B cell (primary cell): Measurements from ENCODE around the gene SRD5A1. TPM values are rescaled to one million over a fixed set of nuclear protein-coding genes. Genes with fewer than 3 reads are reported as not detected.

ENCODE experiments used
- ATAC-seq: fragments of 200-7000 bp; cut with Tn5 transposase; one replicate; pipeline ENCODE4 v1.10.0; 2021; ENCODE audit warnings: low read depth, mild to moderate bottlenecking, moderate number of reproducible peaks, moderate library complexity
- CTCF ChIA-PET: fragments of 350-600 bp; sonication (Branson Sonifier 250); formaldehyde crosslinking; loops from one replicate; lab custom pipeline; 2021; ENCODE audit warnings: antibody characterized with exemption, inconsistent platforms; lab: Charles Lee
- POLR2A ChIA-PET: fragments of 350-600 bp; sonication (Branson Sonifier 250); formaldehyde crosslinking; loops from one replicate; lab custom pipeline; 2021; ENCODE audit warnings: antibody characterized with exemption; lab: Charles Lee
- DNase-seq: peaks from one replicate; pipeline ENCODE4 v3.0.0; 2013
- H2AFZ ChIP-seq: 2 replicates; pipeline ENCODE4 v1.6.1; 2012; ENCODE audit warnings: mild to moderate bottlenecking, low read depth, low read length; ENCODE audit not compliant: insufficient read depth, poor library complexity, severe bottlenecking
- H3K27ac ChIP-seq, 2 donors: 1 replicate in 1 of 2; 2 replicates in 1 of 2; pipeline ENCODE4 v1.5.1; 2012 to 2013; ENCODE audit warnings: low read length in 2 of 2, mild to moderate bottlenecking in 2 of 2, moderate library complexity in 1 of 2
- H3K27me3 ChIP-seq, 4 experiments: fragments of 200-600 bp in 1 of 4; sonication (generic) in 1 of 4; replicated peaks in 1 of 4; 1 replicate in 2 of 4; 2 replicates in 2 of 4; pipeline versions ENCODE4 v1.6.1 to v1.7.0; 2013 to 2016; ENCODE audit warnings: low read length in 3 of 4, mild to moderate bottlenecking in 2 of 4, mixed read lengths in 1 of 4, moderate library complexity in 1 of 4; ENCODE audit not compliant: insufficient read depth in 4 of 4, control insufficient read depth in 3 of 4; ENCODE audit errors: control extremely low read depth in 1 of 4
- H3K36me3 ChIP-seq, 2 experiments: replicated peaks in 1 of 2; 1 replicate in 1 of 2; 2 replicates in 1 of 2; pipeline versions ENCODE4 v1.6.1 to v1.7.1; 2013; ENCODE audit warnings: low read length in 1 of 2; ENCODE audit not compliant: insufficient read depth in 2 of 2, control insufficient read depth in 1 of 2; ENCODE audit errors: control extremely low read depth in 1 of 2, extremely low read depth in 1 of 2
- H3K4me1 ChIP-seq, 2 donors: fragments of 200-600 bp in 1 of 2; sonication (generic) in 1 of 2; 1 replicate in 1 of 2; 2 replicates in 1 of 2; pipeline versions ENCODE4 v1.5.1 to v1.6.1; 2013 to 2017; ENCODE audit warnings: low read length in 2 of 2; ENCODE audit not compliant: control insufficient read depth in 2 of 2, insufficient read depth in 2 of 2
- H3K4me2 ChIP-seq: replicated peaks from 2 replicates; pipeline ENCODE3; 2012; ENCODE audit warnings: mild to moderate bottlenecking, low read depth, low read length; ENCODE audit not compliant: poor library complexity, severe bottlenecking
- H3K4me3 ChIP-seq, 5 experiments: fragments of 200-600 bp in 1 of 5; sonication (generic) in 1 of 5; 1 replicate in 3 of 5; 2 replicates in 2 of 5; pipeline versions ENCODE4 v1.5.1 to v1.7.0; 2011 to 2016; ENCODE audit warnings: low read length in 4 of 5, mild to moderate bottlenecking in 4 of 5, low read depth in 2 of 5, control low read depth in 1 of 5, moderate library complexity in 1 of 5; ENCODE audit not compliant: insufficient read depth in 1 of 5; ENCODE audit errors: control extremely low read depth in 1 of 5, extremely low read depth in 1 of 5
- H3K79me2 ChIP-seq: fragments of 200-600 bp; sonication (generic); one replicate; pipeline ENCODE4 v1.6.0; 2016; ENCODE audit warnings: low read length; ENCODE audit not compliant: control insufficient read depth, insufficient read depth
- H3K9ac ChIP-seq: fragments of 200-600 bp; sonication (generic); 2 replicates; pipeline ENCODE4 v1.6.1; 2017; ENCODE audit warnings: mild to moderate bottlenecking, low read length, moderate library complexity
- H3K9me3 ChIP-seq, 3 donors: one replicate each; pipeline versions ENCODE4 v1.6.1 to v1.7.1; 2013; ENCODE audit warnings: low read length in 2 of 3; ENCODE audit not compliant: control insufficient read depth in 2 of 3, insufficient read depth in 1 of 3; ENCODE audit errors: control extremely low read depth in 1 of 3
- H4K20me1 ChIP-seq: 2 replicates; pipeline ENCODE4 v1.6.0; 2012; ENCODE audit warnings: mild to moderate bottlenecking, low read length; ENCODE audit not compliant: insufficient read depth, control insufficient read depth, poor library complexity, severe bottlenecking
- H3K27ac Mint-ChIP-seq: one replicate; pipeline ENCODE4 v1.8.0; 2021; ENCODE audit warnings: mixed read lengths
- H3K27me3 Mint-ChIP-seq: one replicate; pipeline ENCODE4 v1.8.0; 2021; ENCODE audit warnings: mixed read lengths
- H3K4me1 Mint-ChIP-seq: one replicate; pipeline ENCODE4 v1.8.0; 2021; ENCODE audit warnings: mixed read lengths
- H3K4me3 Mint-ChIP-seq: one replicate; pipeline ENCODE4 v1.8.0; 2021; ENCODE audit warnings: mixed read lengths
- H3K9me3 Mint-ChIP-seq: one replicate; pipeline ENCODE4 v1.8.0; 2022; ENCODE audit warnings: mixed read lengths; ENCODE audit not compliant: insufficient read depth
- EZH2 ChIP-seq: IDR thresholded peaks from 2 replicates; pipeline ENCODE4 v1.6.1; 2012; ENCODE audit warnings: borderline replicate concordance, low read depth, mild to moderate bottlenecking, moderate library complexity, low read length; ENCODE audit not compliant: insufficient read depth, poor library complexity, severe bottlenecking
- WGBS: methylation state at CpG from one replicate; pipeline ENCODE4 v1.1.5; 2013; ENCODE audit warnings: missing lambda C conversion rate; ENCODE audit not compliant: insufficient coverage; 5-methylcytosine and 5-hydroxymethylcytosine counted together
- intact Hi-C: fragments of 100-400 bp; cut with micrococcal nuclease; formaldehyde crosslinking; loops from one replicate; pipeline ENCODE4 v1.10.0; 2022
- polyA plus RNA-seq: library from polyadenylated mRNA; depleted of rRNA; stranded (reverse); fragments of >200 nt; gene quantifications from 2 replicates; pipeline ENCODE4 v1.2.3, GENCODE V29; 2012
- total RNA-seq, 2 donors: library from RNA; stranded (reverse); fragments of 120-200 nt in 1 of 2; gene quantifications; 1 replicate in 1 of 2; 2 replicates in 1 of 2; pipeline versions ENCODE4 v1.2.3 to v1.2.4, GENCODE V29; 2013 to 2022
- TF ChIP-seq, protein P1 (sequence below): fragments of 200-600 bp; IDR thresholded peaks from one replicate; pipeline ENCODE4 v1.8.0; 2022; ENCODE audit warnings: antibody characterized with exemption, mild to moderate bottlenecking

Gene SRD5A1
- total and polyA plus RNA-seq, 2 donors (not counting 1 experiment from before 2014, with no cell fraction given), result 17.2 to 29.2 TPM

DNA sequence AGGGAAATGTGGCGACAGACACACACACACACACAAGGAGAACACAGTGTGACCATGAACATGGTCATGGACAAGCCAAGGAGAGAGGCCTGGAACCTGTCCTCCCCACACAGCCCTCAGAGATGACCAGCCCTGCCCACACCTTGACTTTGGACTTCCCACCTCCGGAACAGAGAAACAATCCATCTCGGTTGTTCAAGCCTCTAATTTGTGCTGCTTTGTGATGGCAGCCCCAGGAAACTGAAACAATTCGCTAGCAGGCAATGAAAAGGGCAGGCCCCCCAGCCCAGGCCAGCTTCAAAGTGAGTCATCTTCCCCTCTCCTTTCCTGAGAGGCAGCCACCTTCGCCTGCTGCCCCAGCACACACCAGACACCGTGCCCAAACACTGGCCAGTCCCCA, 48.1 kb upstream of the SRD5A1 start:
- Histone ChIP-seq H4K20me1 (no peaks in the 10 kb centered on the region), H3K4me2 (no peak overlapping the region), H3K36me3 (no peaks in the 10 kb centered on the region), H3K9ac (no peak overlapping the region), H3K4me3 (no peak overlapping the region), H3K4me1 (peaks cover 4 to 8% of the 10 kb centered on the region in 2 donors), H3K9me3 (no peaks in the 10 kb centered on the region), H3K79me2 (no peaks in the 10 kb centered on the region), H3K27me3 (peaks cover 0 to 32% (median 9%) of the 10 kb centered on the region in 4 experiments), H3K27ac (no peak overlapping the region), H2AFZ (no peak overlapping the region)
- Mint-ChIP-seq H3K4me1 (peaks cover 3% of the 10 kb centered on the region), H3K9me3 (no peaks in the 10 kb centered on the region), H3K27me3 (peaks cover 54% of the 10 kb centered on the region), H3K27ac (no peak overlapping the region), H3K4me3 (no peak overlapping the region)
- no peak for TF ChIP-seq EZH2
- TF ChIP-seq, protein P1, sequence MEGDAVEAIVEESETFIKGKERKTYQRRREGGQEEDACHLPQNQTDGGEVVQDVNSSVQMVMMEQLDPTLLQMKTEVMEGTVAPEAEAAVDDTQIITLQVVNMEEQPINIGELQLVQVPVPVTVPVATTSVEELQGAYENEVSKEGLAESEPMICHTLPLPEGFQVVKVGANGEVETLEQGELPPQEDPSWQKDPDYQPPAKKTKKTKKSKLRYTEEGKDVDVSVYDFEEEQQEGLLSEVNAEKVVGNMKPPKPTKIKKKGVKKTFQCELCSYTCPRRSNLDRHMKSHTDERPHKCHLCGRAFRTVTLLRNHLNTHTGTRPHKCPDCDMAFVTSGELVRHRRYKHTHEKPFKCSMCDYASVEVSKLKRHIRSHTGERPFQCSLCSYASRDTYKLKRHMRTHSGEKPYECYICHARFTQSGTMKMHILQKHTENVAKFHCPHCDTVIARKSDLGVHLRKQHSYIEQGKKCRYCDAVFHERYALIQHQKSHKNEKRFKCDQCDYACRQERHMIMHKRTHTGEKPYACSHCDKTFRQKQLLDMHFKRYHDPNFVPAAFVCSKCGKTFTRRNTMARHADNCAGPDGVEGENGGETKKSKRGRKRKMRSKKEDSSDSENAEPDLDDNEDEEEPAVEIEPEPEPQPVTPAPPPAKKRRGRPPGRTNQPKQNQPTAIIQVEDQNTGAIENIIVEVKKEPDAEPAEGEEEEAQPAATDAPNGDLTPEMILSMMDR, result no peak
- POLR2A ChIA-PET, result interaction anchor here (0.7 kb wide), 1 partner anchor 154 kb away, joined by 3 read pairs; no protein-coding TSS in a partner anchor
- intact Hi-C loops, result no loop called here
- ATAC-seq, result no peak
- CTCF ChIA-PET, result no interaction called here
- DNase-seq, result no peak
- WGBS, result 69% methylated on average over 6 of the region's 6 CpGs

DNA sequence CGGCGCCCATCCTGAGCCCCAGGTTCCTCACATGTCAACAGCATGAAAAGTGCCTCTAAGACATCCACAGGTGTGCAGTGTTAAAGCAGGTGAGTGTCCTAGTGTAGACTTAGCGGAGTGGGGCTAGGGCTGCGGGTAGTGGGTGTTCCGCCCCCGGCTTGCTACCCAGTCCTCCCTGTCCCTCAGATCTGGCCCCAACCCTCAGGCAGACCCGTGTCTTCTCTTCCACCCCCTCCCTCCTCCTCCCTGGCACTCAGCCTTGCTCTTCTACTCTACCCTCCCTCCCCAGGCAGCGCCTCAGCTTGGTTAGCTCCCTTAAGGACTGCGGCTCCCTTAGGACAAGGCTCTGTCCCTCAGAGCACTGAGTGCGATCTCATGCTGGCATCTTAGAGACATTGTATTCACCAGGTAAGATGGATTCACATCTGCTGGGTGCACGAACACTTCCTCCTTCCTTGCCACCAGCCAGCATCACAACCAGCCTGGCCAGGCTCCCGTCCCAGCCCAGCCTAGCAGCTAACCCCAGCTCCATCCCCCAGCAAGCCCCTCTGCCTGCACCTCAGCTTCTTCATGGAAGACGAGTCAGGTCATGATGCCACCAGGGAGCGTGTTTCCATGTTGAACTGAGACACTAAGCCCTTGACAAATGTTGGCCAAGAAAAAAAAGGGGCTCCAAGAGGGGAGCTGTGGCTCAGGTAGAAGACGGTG, 47.1 kb upstream of the SRD5A1 start:
- CTCF ChIA-PET, result no interaction called here
- peaks cover 3% of the 10 kb centered on the region for H3K4me1 Mint-ChIP-seq

More for the DNA sequence above, 47.1 kb upstream of the SRD5A1 start:
- TF ChIP-seq EZH2, result no peak
- TF ChIP-seq, protein P1, result no peak
- DNase-seq, result no peak
- no peaks in the 10 kb centered on the region for H3K36me3 ChIP-seq
- no peak overlapping the region for H3K27ac Mint-ChIP-seq
- peaks cover 48% of the 10 kb centered on the region for H3K27me3 Mint-ChIP-seq
- no peak overlapping the region for H3K4me3 ChIP-seq
- H3K4me3 Mint-ChIP-seq, result no peak overlapping the region
- H3K9me3 ChIP-seq, result no peaks in the 10 kb centered on the region
- no peak overlapping the region for H3K27ac ChIP-seq
- H3K4me2 ChIP-seq, result no peak overlapping the region
- no peak for ATAC-seq
- H3K4me1 ChIP-seq, result peaks cover 4 to 8% of the 10 kb centered on the region in 2 donors
- no peaks in the 10 kb centered on the region for H3K79me2 ChIP-seq
- peaks cover 0 to 32% (median 9%) of the 10 kb centered on the region in 4 experiments for H3K27me3 ChIP-seq
- no peaks in the 10 kb centered on the region for H3K9me3 Mint-ChIP-seq
- WGBS, result 88% methylated on average over 11 of the region's 15 CpGs
- POLR2A ChIA-PET, result no interaction called here
- no peak overlapping the region for H2AFZ ChIP-seq
- no peak overlapping the region for H3K9ac ChIP-seq
- H4K20me1 ChIP-seq, result no peaks in the 10 kb centered on the region
- intact Hi-C loops, result no loop called here
